Measurements from ENCODE around the gene FOXO6. TPM values are rescaled to one million over a fixed set of nuclear protein-coding genes. Genes with fewer than 3 reads are reported as not detected.

The FOXO6 gene
- total RNA-seq = 1 to 10 TPM in 4 of 8 experiments, under 1 TPM in 4; 0.36 to 3.6 (median 1.3) TPM

- Histone ChIP-seq H3K27ac (peak within 1 kb of the TSS; percentile 8 to 28), H3K4me3 (peak within 1 kb of the TSS; percentile 46 to 75 (median 50)), H3K4me1 (replicated peaks in 1 of 2) (peaks cover 36 to 58% of the 10 kb centered on the region in 2 donors)
- peak; percentile 78 to 91 (median 82) for ATAC-seq (replicated peaks in 6 of 8)
- WGBS, 10 experiments = 11 to 50% (median 35%) methylated on average over 2 to 8 of the region's 63 CpGs; no CpG with 5 or more reads in 4 of the 10 experiments
- in situ Hi-C loops (cut with MboI; ENCODE audit: low pct_unique_long_range_greater_than_20kb in 2 of 9, low sequenced_read_pairs in 9 of 9, unreplicated experiment in 9 of 9) = no loop called here
These were observed at the start of gene FOXO6 for GRCh38 chr1:41360786-41361494. FOXO6 (plus strand) TSS chr1:41361434.

GRCh38 chr1:41312991-41313645, 48.1 kb upstream of the FOXO6 start:
- WGBS, 10 experiments = 24 to 94% (median 80%) methylated on average over 1 to 4 of the region's 4 CpGs

GRCh38 chr1:41313661-41314131, 47.5 kb upstream of the FOXO6 start:
- Histone ChIP-seq H3K27ac (peak overlapping the region in 1 of 2 donors; percentile 14), H3K4me3 (no peak overlapping the region), H3K4me1 (replicated peaks in 1 of 2) (peaks cover 32% of the 10 kb centered on the region in 2 donors)
- 0 to 100% (median 74%) methylated on average over 1 to 7 of the region's 7 CpGs; no CpG with 5 or more reads in 1 of the 10 experiments for WGBS, 10 experiments
- peak in 3 of 8 experiments; percentile 50 to 81 (median 71) for ATAC-seq (replicated peaks in 6 of 8)
- in situ Hi-C loops (cut with MboI; ENCODE audit: low pct_unique_long_range_greater_than_20kb in 2 of 9, low sequenced_read_pairs in 9 of 9, unreplicated experiment in 9 of 9) = loop anchor here in 1 of 9 experiments (25.0 kb wide), 1 partner anchor 99 kb away; no protein-coding TSS in a partner anchor

More at GRCh38 chr1:41312991-41313645, 48.1 kb upstream of the FOXO6 start:
- Histone ChIP-seq H3K4me1 (replicated peaks in 1 of 2) (peaks cover 31% of the 10 kb centered on the region in 2 donors), H3K4me3 (no peak overlapping the region), H3K27ac (no peak overlapping the region)
- in situ Hi-C loops (cut with MboI; ENCODE audit: low pct_unique_long_range_greater_than_20kb in 2 of 9, low sequenced_read_pairs in 9 of 9, unreplicated experiment in 9 of 9) = loop anchor here in 1 of 9 experiments (25.0 kb wide), 1 partner anchor 99 kb away; no protein-coding TSS in a partner anchor
- no peak for ATAC-seq (replicated peaks in 6 of 8)

GRCh38 chr1:41314376-41315145, 46.7 kb upstream of the FOXO6 start:
- peak overlapping the region; percentile 55 to 81 for H3K27ac ChIP-seq
- peak in 1 of 8 experiments; percentile 19 for ATAC-seq (replicated peaks in 6 of 8)
- WGBS, 10 experiments = 14 to 100% (median 41%) methylated on average over 1 to 11 of the region's 11 CpGs; no CpG with 5 or more reads in 1 of the 10 experiments
- H3K4me1 ChIP-seq (replicated peaks in 1 of 2) = peaks cover 40 to 41% of the 10 kb centered on the region in 2 donors
- in situ Hi-C loops (cut with MboI; ENCODE audit: low pct_unique_long_range_greater_than_20kb in 2 of 9, low sequenced_read_pairs in 9 of 9, unreplicated experiment in 9 of 9) = loop anchor here in 1 of 9 experiments (25.0 kb wide), 1 partner anchor 98 kb away; no protein-coding TSS in a partner anchor
- H3K4me3 ChIP-seq = peak overlapping the region in 3 of 5 donors; percentile 1 to 14 (median 13)

DNA sequence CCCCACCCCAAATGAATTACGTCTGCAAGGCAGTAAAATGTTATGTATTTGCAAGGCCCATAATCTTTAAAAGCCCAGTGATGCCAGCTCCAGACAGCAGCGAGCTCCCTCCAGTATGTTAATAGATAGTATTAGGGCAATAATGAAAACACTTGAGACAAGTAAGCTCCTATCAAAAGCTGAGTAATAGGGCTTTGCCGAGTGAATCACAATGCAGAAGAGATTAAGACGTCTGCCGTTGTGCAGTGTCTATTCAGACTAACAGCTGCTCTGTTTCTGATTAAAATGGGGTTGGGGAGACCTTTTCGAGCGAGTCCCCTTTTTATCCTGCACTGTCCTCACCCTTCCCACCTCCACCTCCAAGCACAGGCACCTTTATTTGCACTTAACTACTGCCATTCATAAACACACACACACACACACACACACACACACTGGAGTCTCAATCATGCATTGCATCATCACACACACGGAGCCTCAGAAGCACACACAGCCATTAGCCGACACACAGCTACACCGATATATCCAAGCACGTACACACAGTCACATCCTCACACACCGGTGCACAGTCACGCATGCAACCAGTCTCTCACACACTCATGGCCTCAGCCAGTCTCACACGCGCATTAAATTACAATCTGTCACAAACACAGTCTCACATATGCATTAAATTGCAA, 46.0 kb upstream of the FOXO6 start:
- peak in 6 of 8 experiments; percentile 17 to 78 (median 69) for ATAC-seq (replicated peaks in 6 of 8)
- WGBS, 10 experiments = 12 to 90% (median 44%) methylated on average over 3 to 15 of the region's 15 CpGs; no CpG with 5 or more reads in 1 of the 10 experiments
- Histone ChIP-seq H3K27ac (peak overlapping the region; percentile 55 to 81), H3K4me1 (replicated peaks in 1 of 2) (peaks cover 47 to 48% of the 10 kb centered on the region in 2 donors), H3K4me3 (peak overlapping the region in 4 of 5 donors; percentile 1 to 14 (median 7))
- in situ Hi-C loops (cut with MboI; ENCODE audit: low pct_unique_long_range_greater_than_20kb in 2 of 9, low sequenced_read_pairs in 9 of 9, unreplicated experiment in 9 of 9) = loop anchor here in 1 of 9 experiments (25.0 kb wide), 1 partner anchor 97 kb away; no protein-coding TSS in a partner anchor

DNA sequence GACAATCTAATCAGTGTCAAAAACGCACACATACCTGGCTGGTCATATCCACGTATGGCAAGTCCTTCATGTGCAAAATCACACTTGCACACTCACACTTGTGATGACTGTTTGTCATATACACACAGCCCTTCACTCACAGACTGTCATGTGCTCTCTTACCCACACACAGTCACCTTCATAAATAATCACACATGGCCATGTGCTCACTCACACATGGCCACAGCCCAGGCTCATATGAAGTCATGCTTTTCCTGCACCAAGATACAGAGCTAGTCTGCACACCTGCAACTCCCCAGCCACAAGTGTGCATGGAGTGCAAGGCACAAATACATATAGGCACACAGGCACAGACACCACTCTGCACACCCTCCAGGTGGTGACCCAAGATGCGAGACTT, 45.4 kb upstream of the FOXO6 start:
- Histone ChIP-seq H3K4me3 (peak overlapping the region in 1 of 5 donors; percentile 14), H3K4me1 (replicated peaks in 1 of 2) (peaks cover 53 to 54% of the 10 kb centered on the region in 2 donors), H3K27ac (peak overlapping the region; percentile 55 to 81)
- 50 to 100% (median 85%) methylated on average over 1 to 2 of the region's 3 CpGs; no CpG with 5 or more reads in 2 of the 10 experiments for WGBS, 10 experiments
- in situ Hi-C loops (cut with MboI; ENCODE audit: low pct_unique_long_range_greater_than_20kb in 2 of 9, low sequenced_read_pairs in 9 of 9, unreplicated experiment in 9 of 9) = loop anchor here in 1 of 9 experiments (25.0 kb wide), 1 partner anchor 96 kb away; no protein-coding TSS in a partner anchor
- ATAC-seq (replicated peaks in 6 of 8) = peak in 5 of 8 experiments; percentile 58 to 69 (median 65)

DNA sequence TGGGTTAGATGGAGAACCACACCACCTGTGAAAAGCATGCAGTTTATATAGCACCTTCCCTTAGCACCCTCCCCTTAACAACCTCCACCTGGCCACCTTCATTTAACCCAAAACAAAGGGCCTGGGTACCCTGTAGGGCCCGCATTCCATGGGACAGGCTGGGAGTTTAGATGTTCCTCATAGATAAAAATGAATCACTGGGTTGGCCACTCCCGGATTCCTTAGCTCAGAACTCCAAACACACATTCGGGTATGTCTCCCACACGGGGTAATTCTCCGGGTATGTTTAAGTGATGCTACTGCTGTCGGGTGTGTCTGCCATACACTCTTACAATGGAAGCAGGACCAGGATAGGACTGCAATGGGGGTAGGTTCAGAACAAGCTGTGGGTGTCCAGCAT, 43.9 kb upstream of the FOXO6 start:
- in situ Hi-C loops (cut with MboI; ENCODE audit: low pct_unique_long_range_greater_than_20kb in 2 of 9, low sequenced_read_pairs in 9 of 9, unreplicated experiment in 9 of 9) = loop anchor here in 1 of 9 experiments (25.0 kb wide), 1 partner anchor 95 kb away; no protein-coding TSS in a partner anchor
- ATAC-seq (replicated peaks in 6 of 8) = peak in 1 of 8 experiments; percentile 49
- Histone ChIP-seq H3K27ac (no peak overlapping the region), H3K4me3 (no peak overlapping the region), H3K4me1 (replicated peaks in 1 of 2) (peaks cover 54 to 55% of the 10 kb centered on the region in 2 donors)
- 40 to 100% (median 90%) methylated on average over 1 to 6 of the region's 6 CpGs; no CpG with 5 or more reads in 2 of the 10 experiments for WGBS, 10 experiments

DNA sequence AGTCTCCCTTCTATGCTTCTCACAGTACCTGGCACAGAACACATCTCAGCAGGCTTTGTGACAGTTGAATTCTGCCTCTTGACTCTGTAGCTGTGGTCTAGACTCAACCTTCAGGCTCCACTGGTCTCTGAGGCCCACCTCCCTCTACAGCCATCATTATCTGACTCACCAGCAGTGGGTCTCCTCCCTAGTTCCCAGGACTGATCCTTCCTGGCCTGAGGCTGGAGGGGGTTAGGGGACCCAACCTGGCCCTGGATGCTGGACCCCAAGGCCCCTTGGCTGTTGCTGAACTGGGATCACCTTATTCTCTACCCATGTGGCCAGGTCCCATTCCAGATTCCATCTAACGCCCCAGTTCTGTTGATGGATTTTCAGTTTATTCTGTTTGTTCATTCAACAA, 43.1 kb upstream of the FOXO6 start:
- Histone ChIP-seq H3K4me3 (no peak overlapping the region), H3K4me1 (replicated peaks in 1 of 2) (peaks cover 54 to 55% of the 10 kb centered on the region in 2 donors), H3K27ac (no peak overlapping the region)
- no peak for ATAC-seq (replicated peaks in 6 of 8)
- in situ Hi-C loops (cut with MboI; ENCODE audit: low pct_unique_long_range_greater_than_20kb in 2 of 9, low sequenced_read_pairs in 9 of 9, unreplicated experiment in 9 of 9) = loop anchor here in 1 of 9 experiments (25.0 kb wide), 1 partner anchor 94 kb away; no protein-coding TSS in a partner anchor
- WGBS, 10 experiments = 80 to 100% (median 92%) methylated on average over 1 of the region's 1 CpG; no CpG with 5 or more reads in 5 of the 10 experiments

GRCh38 chr1:41319106-41319755, 42.0 kb upstream of the FOXO6 start:
- no peak overlapping the region for H3K4me3 ChIP-seq
- peak overlapping the region; percentile 62 to 77 for H3K27ac ChIP-seq
- ATAC-seq (replicated peaks in 6 of 8) = peak in 1 of 8 experiments; percentile 3
- WGBS, 10 experiments = 17 to 100% (median 90%) methylated on average over 1 to 2 of the region's 2 CpGs; no CpG with 5 or more reads in 3 of the 10 experiments
- in situ Hi-C loops (cut with MboI; ENCODE audit: low pct_unique_long_range_greater_than_20kb in 2 of 9, low sequenced_read_pairs in 9 of 9, unreplicated experiment in 9 of 9) = loop anchor here in 1 of 9 experiments (25.0 kb wide), 1 partner anchor 93 kb away; no protein-coding TSS in a partner anchor
- H3K4me1 ChIP-seq (replicated peaks in 1 of 2) = peaks cover 49 to 51% of the 10 kb centered on the region in 2 donors

- H3K4me1 ChIP-seq (replicated peaks in 1 of 2) = peaks cover 41 to 43% of the 10 kb centered on the region in 2 donors
- WGBS, 10 experiments = 38 to 68% (median 51%) methylated on average over 3 to 7 of the region's 12 CpGs; no CpG with 5 or more reads in 5 of the 10 experiments
- in situ Hi-C loops (cut with MboI; ENCODE audit: low pct_unique_long_range_greater_than_20kb in 2 of 9, low sequenced_read_pairs in 9 of 9, unreplicated experiment in 9 of 9) = loop anchor here in 1 of 9 experiments (25.0 kb wide), 1 partner anchor 92 kb away; no protein-coding TSS in a partner anchor
- no peak overlapping the region for H3K4me3 ChIP-seq
- peak in 7 of 8 experiments; percentile 21 to 82 (median 75) for ATAC-seq (replicated peaks in 6 of 8)
- H3K27ac ChIP-seq = peak overlapping the region; percentile 62 to 77
These were observed 41.2 kb upstream of the FOXO6 start for GRCh38 chr1:41319807-41320711.
